HepG2 (cell line): ENCODE data around the gene RBSN. TPM values are rescaled to one million over a fixed set of nuclear protein-coding genes. Genes with fewer than 3 reads are reported as not detected.

Experiments
- AKAP8 ChIP-seq: sonication (generic); formaldehyde crosslinking; IDR thresholded peaks from 2 replicates; pipeline ENCODE4 v1.5.1; 2020; ENCODE audit warnings: mild to moderate bottlenecking, missing genetic modification reagents
- ATAD3A ChIP-seq: sonication (generic); formaldehyde crosslinking; IDR thresholded peaks from 2 replicates; pipeline ENCODE4 v1.4.0; 2020; ENCODE audit warnings: missing genetic modification reagents
- BHLHE40 ChIP-seq: IDR thresholded peaks from 2 replicates; pipeline ENCODE4 v1.6.1; 2011; ENCODE audit warnings: low read length, improper control_type of control experiment
- ETV5 ChIP-seq: IDR thresholded peaks from 2 replicates; pipeline ENCODE4 v1.6.1; 2018; ENCODE audit warnings: missing biosample characterization, missing genetic modification reagents, inconsistent platforms, borderline replicate concordance
- HNRNPL ChIP-seq: fragments of 200-400 bp; formaldehyde crosslinking; IDR thresholded peaks from 2 replicates; pipeline ENCODE4 v1.6.1; 2017; ENCODE audit warnings: mild to moderate bottlenecking, low read depth, low read length
- KLF15 ChIP-seq: sonication (generic); formaldehyde crosslinking; IDR thresholded peaks from 2 replicates; pipeline ENCODE4 v1.8.1; 2023; ENCODE audit warnings: borderline replicate concordance, mild to moderate bottlenecking, inconsistent platforms, missing genetic modification reagents, mixed read lengths
- MAFK ChIP-seq, 2 experiments: IDR thresholded peaks in 1 of 2; conservative IDR thresholded peaks in 1 of 2; 2 replicates each; pipeline ENCODE4 v1.6.1; 2011; ENCODE audit warnings: improper control_type of control experiment in 2 of 2, low read length in 2 of 2
- NCOA2 ChIP-seq: sonication (generic); formaldehyde crosslinking; IDR thresholded peaks from 2 replicates; pipeline ENCODE4 v1.8.0; 2022; ENCODE audit warnings: inconsistent platforms
- RARA ChIP-seq: IDR thresholded peaks from 2 replicates; pipeline ENCODE4 v1.6.1; 2016; ENCODE audit warnings: missing genetic modification reagents, missing compliant biosample characterization
- REL ChIP-seq: sonication (generic); formaldehyde crosslinking; conservative IDR thresholded peaks from 2 replicates; pipeline ENCODE4 v1.8.0; 2022; ENCODE audit warnings: mild to moderate bottlenecking, missing genetic modification reagents, moderate library complexity
- TP53 ChIP-seq: sonication (generic); formaldehyde crosslinking; conservative IDR thresholded peaks from 2 replicates; pipeline ENCODE4 v1.4.0; 2020; ENCODE audit warnings: missing genetic modification reagents
- YY1 ChIP-seq: IDR thresholded peaks from 2 replicates; pipeline ENCODE4 v1.6.1; 2011; ENCODE audit warnings: low read length, low read depth, moderate library complexity, mild to moderate bottlenecking; ENCODE audit not compliant: insufficient read depth, insufficient replicate concordance
- ZBTB42 ChIP-seq: sonication (generic); formaldehyde crosslinking; IDR thresholded peaks from 2 replicates; pipeline ENCODE4 v1.5.0; 2020; ENCODE audit warnings: mild to moderate bottlenecking, missing genetic modification reagents
- ZFP36L1 ChIP-seq: sonication (generic); formaldehyde crosslinking; IDR thresholded peaks from 2 replicates; pipeline ENCODE4 v1.8.0; 2022; ENCODE audit warnings: mild to moderate bottlenecking, missing genetic modification reagents, moderate library complexity
- ZHX1 ChIP-seq: sonication (generic); formaldehyde crosslinking; IDR thresholded peaks from 2 replicates; pipeline ENCODE4 v1.8.1; 2022; ENCODE audit warnings: low read depth, mild to moderate bottlenecking, missing genetic modification reagents
- ZKSCAN8 ChIP-seq: IDR thresholded peaks from 2 replicates; pipeline ENCODE4 v1.6.1; 2016; ENCODE audit warnings: borderline replicate concordance, missing genetic modification reagents, missing compliant biosample characterization
- ZNF513 ChIP-seq: sonication (generic); formaldehyde crosslinking; conservative IDR thresholded peaks from 2 replicates; pipeline ENCODE4 v1.5.0; 2020; ENCODE audit warnings: missing genetic modification reagents
- ZNF607 ChIP-seq: sonication (generic); formaldehyde crosslinking; IDR thresholded peaks from 2 replicates; pipeline ENCODE4 v1.5.1; 2020; ENCODE audit warnings: missing genetic modification reagents, mild to moderate bottlenecking, borderline replicate concordance
- ZNF83 ChIP-seq: sonication (generic); formaldehyde crosslinking; IDR thresholded peaks from 2 replicates; pipeline ENCODE4 v1.4.0; 2020; ENCODE audit warnings: missing genetic modification reagents, mild to moderate bottlenecking, borderline replicate concordance
- ZSCAN9 ChIP-seq: IDR thresholded peaks from 2 replicates; pipeline ENCODE4 v1.6.1; 2016; ENCODE audit warnings: borderline replicate concordance
- polyA plus RNA-seq, 8 experiments: library from polyadenylated mRNA; depleted of rRNA in 3 of 8; stranded (reverse) in 7 of 8; unstranded in 1 of 8; fragments of >200 nt; fragmentation: Illumina TruSeq in 4 of 8; extraction: Trizol in 4 of 8; gene quantifications; 2 replicates each; pipeline versions ENCODE4 v1.2.1 to v1.2.3, GENCODE V29; 2011 to 2016; ENCODE audit warnings: low read depth in 4 of 8, missing spikeins in 1 of 8, mixed read lengths in 1 of 8; ENCODE audit not compliant: insufficient read depth in 1 of 8
- total RNA-seq, 5 experiments: library from RNA; depleted of rRNA; stranded (reverse); fragments of >200 nt; fragmentation: Illumina TruSeq; extraction: Trizol; gene quantifications; 2 replicates each; pipeline ENCODE4 v1.2.3, GENCODE V29; 2016; ENCODE audit warnings: low read depth in 1 of 5

Gene RBSN
- total and polyA plus RNA-seq, 2 of the 13 experiments (the other 11 are each of a cell fraction or from before 2014, with no cell fraction given): 7.9 to 11.8 TPM

- TF ChIP-seq ZHX1 (CRISPR knock-in tag) (peak; percentile 95), ZNF83 (CRISPR knock-in tag) (0 out of 2 replicates have a peak, but pooled peaks have one; percentile 21), TP53 (CRISPR knock-in tag) (no peak), KLF15 (CRISPR knock-in tag) (peak; percentile 90; the same call in 1 of the 2 replicates), RARA (CRISPR knock-in tag) (peak; percentile 61), REL (CRISPR knock-in tag) (peak; percentile 87; the same call in 1 of the 2 replicates), BHLHE40 (peak; percentile 40; the same call in 1 of the 2 replicates), ZNF513 (CRISPR knock-in tag) (0 out of 2 replicates have a peak, but pooled peaks have one; percentile 64), ZBTB42 (CRISPR knock-in tag) (0 out of 2 replicates have a peak, but pooled peaks have one; percentile 68), ATAD3A (no peak), ZSCAN9 (CRISPR knock-in tag) (peak; percentile 73; the same call in 1 of the 2 replicates), ZNF607 (peak; percentile 81; the same call in 1 of the 2 replicates), ZFP36L1 (peak; percentile 78), AKAP8 (CRISPR knock-in tag) (peak; percentile 29; the same call in 1 of the 2 replicates), YY1 (peak; percentile 96), HNRNPL (peak; percentile 81), MAFK (conservative IDR thresholded peaks at IDR 0.05 in 1 of 2, IDR thresholded peaks at IDR 0.05 in 1 of 2; ENCODE audit: low read length in 2 of 2) (0 out of 4 replicates have a peak, but pooled peaks of 1 of the 2 experiments have one; percentile 22), ZKSCAN8 (CRISPR knock-in tag) (peak; percentile 77), NCOA2 (peak; percentile 67), ETV5 (CRISPR knock-in tag) (peak; percentile 97)
Observed at GRCh38 chr3:15098503-15099363, at the start of gene RBSN (continued).
